ENCODE results near the gene GRWD1.

Gene GRWD1

DNA sequence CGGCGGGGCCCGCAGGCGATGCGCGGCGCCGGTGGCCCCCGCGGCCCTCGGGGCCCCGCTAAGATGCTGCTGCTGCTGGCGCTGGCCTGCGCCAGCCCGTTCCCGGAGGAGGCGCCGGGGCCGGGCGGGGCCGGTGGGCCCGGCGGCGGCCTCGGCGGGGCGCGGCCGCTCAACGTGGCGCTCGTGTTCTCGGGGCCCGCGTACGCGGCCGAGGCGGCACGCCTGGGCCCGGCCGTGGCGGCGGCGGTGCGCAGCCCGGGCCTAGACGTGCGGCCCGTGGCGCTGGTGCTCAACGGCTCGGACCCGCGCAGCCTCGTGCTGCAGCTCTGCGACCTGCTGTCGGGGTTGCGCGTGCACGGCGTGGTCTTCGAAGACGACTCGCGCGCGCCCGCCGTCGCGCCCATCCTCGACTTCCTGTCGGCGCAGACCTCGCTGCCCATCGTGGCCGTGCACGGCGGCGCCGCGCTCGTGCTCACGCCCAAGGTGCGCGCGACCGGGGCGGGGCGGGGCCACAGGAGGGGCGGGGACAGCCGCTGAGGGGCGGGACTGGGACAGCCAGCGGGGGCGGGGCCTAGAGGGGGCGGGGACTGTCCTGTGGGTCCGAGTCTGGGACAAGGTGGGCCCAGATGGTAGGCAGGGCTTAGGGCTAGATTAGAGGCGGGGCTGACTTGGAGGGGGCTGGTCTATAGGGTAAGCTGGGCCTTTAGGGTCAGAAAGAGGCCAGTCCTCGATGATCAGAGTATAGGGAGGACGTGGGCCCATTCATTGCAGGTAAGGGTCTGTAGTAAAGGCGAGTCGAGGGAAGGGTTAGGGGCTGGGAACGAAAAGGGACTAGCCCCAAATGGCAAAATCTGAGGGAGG, 47.2 kb upstream of the GRWD1 start:
- ChIA-PET CTCF (no interaction called here), POLR2A (no interaction called here)
- DNase-seq (ENCODE audit: extremely low spot score): peak; percentile 90
- TF ChIP-seq, protein P1, sequence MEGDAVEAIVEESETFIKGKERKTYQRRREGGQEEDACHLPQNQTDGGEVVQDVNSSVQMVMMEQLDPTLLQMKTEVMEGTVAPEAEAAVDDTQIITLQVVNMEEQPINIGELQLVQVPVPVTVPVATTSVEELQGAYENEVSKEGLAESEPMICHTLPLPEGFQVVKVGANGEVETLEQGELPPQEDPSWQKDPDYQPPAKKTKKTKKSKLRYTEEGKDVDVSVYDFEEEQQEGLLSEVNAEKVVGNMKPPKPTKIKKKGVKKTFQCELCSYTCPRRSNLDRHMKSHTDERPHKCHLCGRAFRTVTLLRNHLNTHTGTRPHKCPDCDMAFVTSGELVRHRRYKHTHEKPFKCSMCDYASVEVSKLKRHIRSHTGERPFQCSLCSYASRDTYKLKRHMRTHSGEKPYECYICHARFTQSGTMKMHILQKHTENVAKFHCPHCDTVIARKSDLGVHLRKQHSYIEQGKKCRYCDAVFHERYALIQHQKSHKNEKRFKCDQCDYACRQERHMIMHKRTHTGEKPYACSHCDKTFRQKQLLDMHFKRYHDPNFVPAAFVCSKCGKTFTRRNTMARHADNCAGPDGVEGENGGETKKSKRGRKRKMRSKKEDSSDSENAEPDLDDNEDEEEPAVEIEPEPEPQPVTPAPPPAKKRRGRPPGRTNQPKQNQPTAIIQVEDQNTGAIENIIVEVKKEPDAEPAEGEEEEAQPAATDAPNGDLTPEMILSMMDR (IDR thresholded peaks at IDR 0.05; ENCODE audit: control extremely low read depth, extremely low read depth, low read depth, missing control alignments): no peak

DNA sequence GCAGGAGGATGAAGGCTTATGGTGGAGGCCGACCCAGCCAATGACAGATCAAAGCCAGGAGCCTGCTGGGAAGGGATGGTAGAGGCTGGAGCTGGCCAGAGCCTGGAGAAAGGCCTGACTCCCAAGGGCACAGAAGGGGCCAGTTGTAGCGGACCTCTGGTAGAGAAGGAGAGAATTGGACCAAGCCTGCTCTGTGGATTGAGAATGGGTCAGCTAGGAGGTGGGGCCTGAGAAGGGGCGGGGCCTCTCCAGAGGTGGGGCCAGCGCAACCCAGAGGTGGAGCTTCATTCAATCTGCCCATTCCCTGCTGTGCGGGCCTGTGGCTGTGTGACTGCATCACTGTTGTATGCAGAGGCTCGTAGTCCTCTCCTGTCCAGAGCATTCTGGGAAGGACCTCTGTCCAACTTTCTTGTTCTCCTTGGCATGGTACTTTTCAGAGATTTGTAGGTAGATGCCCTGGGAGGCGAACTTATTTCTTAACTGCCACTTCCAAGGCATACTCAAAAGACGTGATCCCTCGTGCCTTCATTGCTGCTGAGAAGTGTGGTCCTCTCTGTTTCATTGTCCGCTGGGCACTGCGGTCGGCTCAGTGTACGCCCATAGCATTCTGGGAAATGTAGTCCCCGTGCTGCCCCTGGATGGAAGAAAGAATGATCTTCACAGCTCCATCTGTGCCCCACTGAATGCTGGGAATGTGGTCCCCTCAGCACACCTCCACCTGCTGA, 45.6 kb upstream of the GRWD1 start:
- ChIA-PET CTCF (interaction anchor here (0.9 to 5.5 kb wide), 4 partner anchors 9 to 188 kb away, joined by 3 to 38 read pairs (median 3); partner anchors contain the start of genes KDELR1, SYNGR4 and TMEM143), POLR2A (interaction anchor here (0.9 kb wide), 1 partner anchor 36 kb away, joined by 6 read pairs; the partner anchor contains the start of genes SYNGR4 and TMEM143)
- TF ChIP-seq, protein P1 (IDR thresholded peaks at IDR 0.05; ENCODE audit: control extremely low read depth, extremely low read depth, low read depth, missing control alignments): no peak
- DNase-seq (ENCODE audit: extremely low spot score): peak; percentile 43

DNA sequence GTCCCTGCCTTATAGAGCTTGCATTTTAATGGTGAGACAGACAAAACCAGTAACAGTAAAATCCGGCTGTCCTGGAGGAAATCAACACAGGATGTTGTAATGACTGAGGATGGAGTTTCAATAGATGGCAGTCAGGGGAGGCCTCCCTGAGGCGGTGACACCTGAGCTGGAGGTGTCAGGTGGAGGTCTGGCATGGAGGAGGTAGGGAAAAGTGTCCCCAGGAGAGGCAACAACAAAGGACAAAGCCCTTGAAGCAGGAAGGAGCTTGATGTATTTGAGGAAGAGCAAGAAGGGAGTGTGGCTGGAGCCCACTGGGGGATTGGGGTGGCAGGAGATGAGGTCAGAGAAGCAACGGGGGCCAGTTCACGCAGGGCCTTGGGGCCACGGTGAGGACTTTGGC, 44.5 kb upstream of the GRWD1 start:
- DNase-seq (ENCODE audit: extremely low spot score): no peak
- TF ChIP-seq, protein P1 (IDR thresholded peaks at IDR 0.05; ENCODE audit: control extremely low read depth, extremely low read depth, low read depth, missing control alignments): no peak
- CTCF ChIA-PET: interaction anchor here (0.9 to 5.5 kb wide), 3 partner anchors 10 to 187 kb away, joined by 3 to 38 read pairs (median 3); partner anchors contain the start of gene KDELR1
- POLR2A ChIA-PET: interaction anchor here (0.9 kb wide), 1 partner anchor 10 kb away, joined by 3 read pairs; the partner anchor contains the start of gene KDELR1

DNA sequence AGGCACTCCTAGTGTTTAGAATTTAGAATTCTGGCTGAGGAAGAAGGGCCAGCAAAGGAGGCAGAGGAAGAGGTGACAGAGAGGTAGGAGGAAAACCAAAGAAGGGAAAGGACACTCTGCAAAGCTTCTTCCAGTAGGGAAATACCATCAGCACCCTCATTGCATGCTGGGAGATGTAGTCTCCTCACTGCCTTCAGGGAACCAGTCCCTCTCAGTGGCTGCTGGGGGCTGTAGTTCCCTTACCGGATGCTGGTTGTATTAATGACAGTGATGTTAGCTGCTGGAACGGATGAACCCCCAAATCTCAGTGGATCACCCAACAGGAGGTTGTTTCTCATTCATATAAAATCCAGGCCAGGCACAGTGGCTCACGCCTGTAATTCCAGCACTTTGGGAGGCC, 42.2 kb upstream of the GRWD1 start:
- ChIA-PET CTCF (interaction anchor here (1.2 to 5.5 kb wide), 3 partner anchors 10 to 12 kb away, joined by 5 to 38 read pairs (median 6); partner anchors contain the start of genes GRIN2D and KDELR1), POLR2A (no interaction called here)
- TF ChIP-seq, protein P1 (IDR thresholded peaks at IDR 0.05; ENCODE audit: control extremely low read depth, extremely low read depth, low read depth, missing control alignments): no peak
- DNase-seq (ENCODE audit: extremely low spot score): peak; percentile 84

DNA sequence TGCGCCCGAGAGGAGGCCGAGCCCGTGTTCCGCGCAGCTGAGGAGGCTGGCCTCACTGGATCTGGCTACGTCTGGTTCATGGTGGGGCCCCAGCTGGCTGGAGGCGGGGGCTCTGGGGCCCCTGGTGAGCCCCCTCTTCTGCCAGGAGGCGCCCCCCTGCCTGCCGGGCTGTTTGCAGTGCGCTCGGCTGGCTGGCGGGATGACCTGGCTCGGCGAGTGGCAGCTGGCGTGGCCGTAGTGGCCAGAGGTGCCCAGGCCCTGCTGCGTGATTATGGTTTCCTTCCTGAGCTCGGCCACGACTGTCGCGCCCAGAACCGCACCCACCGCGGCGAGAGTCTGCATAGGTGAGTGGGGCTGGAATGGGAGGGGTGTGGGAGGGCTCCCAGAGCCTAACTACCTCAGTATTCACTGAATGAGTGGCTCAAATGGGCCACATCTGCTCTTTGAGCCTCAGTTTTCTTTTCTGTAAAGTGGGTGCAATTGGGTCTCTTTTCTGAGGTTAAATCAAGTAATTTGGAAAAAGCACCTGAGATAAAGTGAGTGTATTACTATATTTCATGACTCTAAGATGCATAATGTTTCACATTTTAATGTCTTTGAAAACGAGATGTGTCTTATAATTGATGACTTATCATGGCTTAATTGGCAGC, 40.6 kb upstream of the GRWD1 start:
- CTCF ChIA-PET: interaction anchor here (0.9 to 5.5 kb wide), 3 partner anchors 14 to 21 kb away, joined by 3 to 38 read pairs (median 4); partner anchors contain the start of gene KDELR1
- DNase-seq (ENCODE audit: extremely low spot score): no peak
- POLR2A ChIA-PET: no interaction called here
- TF ChIP-seq, protein P1 (IDR thresholded peaks at IDR 0.05; ENCODE audit: control extremely low read depth, extremely low read depth, low read depth, missing control alignments): no peak

DNA sequence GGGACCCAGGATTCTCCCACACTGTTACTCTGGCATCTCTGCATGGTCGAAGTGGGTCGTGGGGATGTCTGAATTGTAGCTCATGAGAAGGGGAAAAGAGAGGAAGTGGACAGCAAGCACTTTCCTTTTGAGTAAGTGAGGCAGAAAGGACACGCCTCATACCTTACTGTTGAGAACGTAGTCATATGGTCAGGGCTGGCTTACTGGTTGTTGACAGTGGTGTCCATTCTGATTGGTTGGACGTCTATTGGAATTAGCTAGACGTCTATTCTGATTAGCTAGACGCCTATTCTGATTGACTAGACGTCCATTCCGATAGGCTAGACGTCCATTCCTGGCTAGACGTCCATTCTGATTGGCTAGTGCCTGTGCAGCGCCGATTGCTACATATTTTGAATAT, 39.9 kb upstream of the GRWD1 start:
- CTCF ChIA-PET: interaction anchor here (0.9 to 1.0 kb wide), 2 partner anchors 14 to 91 kb away, joined by 3 to 4 read pairs; partner anchors contain the start of gene KDELR1
- POLR2A ChIA-PET: interaction anchor here (0.6 kb wide), 2 partner anchors 85 to 464 kb away, joined by 3 to 6 read pairs; no protein-coding TSS in a partner anchor
- TF ChIP-seq, protein P1 (IDR thresholded peaks at IDR 0.05; ENCODE audit: control extremely low read depth, extremely low read depth, low read depth, missing control alignments): no peak
- peak; percentile 51 for DNase-seq (ENCODE audit: extremely low spot score)

Data from GM10248 (cell line).